ENCODE results near the gene EXT2.

EXT2 gene

DNA sequence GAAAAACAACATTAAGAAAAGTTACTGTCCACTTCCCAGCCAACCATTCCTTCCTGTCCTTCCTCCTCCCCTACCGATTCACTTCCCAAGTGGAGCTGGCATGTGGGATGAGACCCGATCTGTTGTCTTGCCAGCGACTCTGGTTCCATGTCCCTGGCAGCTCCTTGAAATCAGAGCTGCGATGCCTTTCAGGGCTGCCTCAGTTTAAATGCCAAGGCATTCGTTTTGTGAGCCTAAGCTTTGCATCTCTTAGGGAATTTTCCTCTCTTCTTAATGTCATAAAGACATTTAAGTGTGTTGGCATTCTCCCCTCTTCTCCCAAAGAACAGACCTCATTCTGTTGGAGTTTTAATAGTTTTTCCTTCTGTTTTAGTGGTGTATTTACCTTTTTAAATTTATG, 98.4 kb downstream of the EXT2 start:
- TF ChIP-seq, protein P1, sequence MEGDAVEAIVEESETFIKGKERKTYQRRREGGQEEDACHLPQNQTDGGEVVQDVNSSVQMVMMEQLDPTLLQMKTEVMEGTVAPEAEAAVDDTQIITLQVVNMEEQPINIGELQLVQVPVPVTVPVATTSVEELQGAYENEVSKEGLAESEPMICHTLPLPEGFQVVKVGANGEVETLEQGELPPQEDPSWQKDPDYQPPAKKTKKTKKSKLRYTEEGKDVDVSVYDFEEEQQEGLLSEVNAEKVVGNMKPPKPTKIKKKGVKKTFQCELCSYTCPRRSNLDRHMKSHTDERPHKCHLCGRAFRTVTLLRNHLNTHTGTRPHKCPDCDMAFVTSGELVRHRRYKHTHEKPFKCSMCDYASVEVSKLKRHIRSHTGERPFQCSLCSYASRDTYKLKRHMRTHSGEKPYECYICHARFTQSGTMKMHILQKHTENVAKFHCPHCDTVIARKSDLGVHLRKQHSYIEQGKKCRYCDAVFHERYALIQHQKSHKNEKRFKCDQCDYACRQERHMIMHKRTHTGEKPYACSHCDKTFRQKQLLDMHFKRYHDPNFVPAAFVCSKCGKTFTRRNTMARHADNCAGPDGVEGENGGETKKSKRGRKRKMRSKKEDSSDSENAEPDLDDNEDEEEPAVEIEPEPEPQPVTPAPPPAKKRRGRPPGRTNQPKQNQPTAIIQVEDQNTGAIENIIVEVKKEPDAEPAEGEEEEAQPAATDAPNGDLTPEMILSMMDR (IDR thresholded peaks at IDR 0.05; ENCODE audit: low read depth, low read length) = no peak
- no peak for TF ChIP-seq EZH2phosphoT487 (IDR thresholded peaks at IDR 0.05; ENCODE audit: low read depth)
- peaks cover 16% of the 10 kb centered on the region for H3K4me1 ChIP-seq (ENCODE audit: low read length)
- H3K4me2 ChIP-seq (ENCODE audit: low read length) = no peak overlapping the region
- H3K36me3 ChIP-seq (replicated peaks; ENCODE audit: low read depth, low read length) = peaks cover 23% of the 10 kb centered on the region
- peaks cover 5% of the 10 kb centered on the region; the same call in 1 of the 2 replicates for H3K9me3 ChIP-seq (ENCODE audit: insufficient read depth, low read length)
- H3K79me2 ChIP-seq (ENCODE audit: low read length) = no peaks in the 10 kb centered on the region
- no peak overlapping the region for H3K9ac ChIP-seq (ENCODE audit: low read length)
- H2AFZ ChIP-seq (ENCODE audit: low read depth, low read length) = no peak overlapping the region
- no peak overlapping the region for H3K4me3 ChIP-seq (ENCODE audit: low read length)
- no peaks in the 10 kb centered on the region for H3K27me3 ChIP-seq (ENCODE audit: low read depth, low read length)
- no peak overlapping the region for H3K27ac ChIP-seq (ENCODE audit: low read length)
- H4K20me1 ChIP-seq (ENCODE audit: insufficient read depth, low read length) = 0 out of 2 replicates have a peak, but pooled peaks cover 9% of the 10 kb centered on the region

DNA sequence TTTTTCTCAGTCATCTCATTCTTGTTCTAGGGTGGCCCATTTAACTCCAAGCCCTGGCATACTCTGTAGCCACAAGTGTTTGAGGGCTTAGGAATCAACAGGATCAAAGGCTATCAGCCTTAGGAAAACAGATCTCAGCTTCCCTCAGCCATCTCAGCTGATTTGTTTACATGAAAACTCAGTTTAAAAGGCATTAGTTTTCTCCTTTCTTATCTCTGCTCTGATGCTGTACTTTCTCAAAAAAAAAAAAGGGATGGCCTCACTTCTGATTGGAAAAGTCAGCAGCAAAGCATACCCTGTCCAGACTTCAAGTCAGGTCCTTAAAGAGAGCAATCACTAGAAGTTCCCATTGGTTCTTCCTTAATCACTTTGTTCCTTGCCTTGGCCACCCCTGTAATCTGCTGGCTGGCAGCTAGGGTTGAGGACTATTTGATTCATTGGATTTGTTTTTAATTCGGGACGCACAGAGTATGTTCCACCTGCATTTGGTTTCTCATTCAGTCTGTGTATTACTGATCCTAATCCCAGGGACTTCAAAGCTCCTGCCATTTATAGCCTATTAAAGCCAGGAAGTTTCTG, 102.8 kb downstream of the EXT2 start:
- no peaks in the 10 kb centered on the region for H3K9me3 ChIP-seq (ENCODE audit: insufficient read depth, low read length)
- H3K4me3 ChIP-seq (ENCODE audit: low read length) = no peak overlapping the region
- no peaks in the 10 kb centered on the region for H3K79me2 ChIP-seq (ENCODE audit: low read length)
- H3K27me3 ChIP-seq (ENCODE audit: low read depth, low read length) = no peaks in the 10 kb centered on the region
- H3K27ac ChIP-seq (ENCODE audit: low read length) = no peak overlapping the region
- H2AFZ ChIP-seq (ENCODE audit: low read depth, low read length) = no peak overlapping the region
- TF ChIP-seq, protein P1 (IDR thresholded peaks at IDR 0.05; ENCODE audit: low read depth, low read length) = no peak
- no peak for TF ChIP-seq EZH2phosphoT487 (IDR thresholded peaks at IDR 0.05; ENCODE audit: low read depth)
- H4K20me1 ChIP-seq (ENCODE audit: insufficient read depth, low read length) = 0 out of 2 replicates have a peak, but pooled peaks cover under 1% of the 10 kb centered on the region
- peaks cover 3% of the 10 kb centered on the region for H3K4me1 ChIP-seq (ENCODE audit: low read length)
- H3K36me3 ChIP-seq (replicated peaks; ENCODE audit: low read depth, low read length) = peaks cover 2% of the 10 kb centered on the region
- H3K9ac ChIP-seq (ENCODE audit: low read length) = no peak overlapping the region
- no peak overlapping the region for H3K4me2 ChIP-seq (ENCODE audit: low read length)

DNA sequence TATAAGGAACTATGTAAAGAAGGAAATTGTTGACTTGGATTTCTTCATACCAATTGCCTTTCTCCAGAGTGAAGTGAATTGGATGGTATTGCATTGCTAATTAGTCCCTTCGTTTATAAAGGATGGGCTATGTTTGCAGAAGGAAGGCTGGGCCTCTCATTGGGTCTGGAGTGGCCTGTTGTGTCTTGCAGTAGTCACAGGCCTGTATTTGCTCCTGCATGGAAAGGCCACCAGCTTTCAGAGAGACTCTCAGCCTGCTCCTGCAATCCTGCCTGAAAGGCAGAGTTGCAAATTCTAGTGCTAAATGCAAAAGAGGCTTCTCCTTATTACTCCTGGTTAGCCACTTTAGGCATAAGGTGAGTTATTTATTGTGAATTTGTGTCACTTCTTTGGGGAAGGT, 103.8 kb downstream of the EXT2 start:
- Histone ChIP-seq H3K27ac (ENCODE audit: low read length) (no peak overlapping the region), H3K4me3 (ENCODE audit: low read length) (no peak overlapping the region), H2AFZ (ENCODE audit: low read depth, low read length) (no peak overlapping the region)

DNA sequence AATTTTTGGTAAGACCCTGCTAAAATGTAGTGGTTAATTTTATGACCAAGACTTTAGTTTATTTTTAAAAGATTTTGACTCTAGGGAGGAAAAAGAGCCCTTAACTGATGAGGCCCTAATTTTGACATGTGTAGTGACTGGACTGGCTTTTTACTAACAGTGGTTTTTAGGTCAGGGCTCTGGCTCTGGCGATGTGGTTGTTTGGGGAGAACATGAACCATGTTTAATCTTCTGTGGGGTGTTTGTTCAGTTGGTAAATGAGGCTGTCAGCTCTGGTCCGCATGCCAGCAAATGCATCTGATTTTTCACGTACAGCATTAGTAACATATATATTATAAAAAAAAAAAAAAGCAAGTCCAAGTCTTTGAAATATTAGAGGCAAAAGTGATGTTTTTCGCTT, 104.3 kb downstream of the EXT2 start:
- no peaks in the 10 kb centered on the region for H3K4me1 ChIP-seq (ENCODE audit: low read length)
- H3K4me3 ChIP-seq (ENCODE audit: low read length) = no peak overlapping the region
- no peaks in the 10 kb centered on the region for H3K36me3 ChIP-seq (replicated peaks; ENCODE audit: low read depth, low read length)
- no peak overlapping the region for H3K27ac ChIP-seq (ENCODE audit: low read length)
- no peaks in the 10 kb centered on the region for H3K9me3 ChIP-seq (ENCODE audit: insufficient read depth, low read length)
- no peak overlapping the region for H3K4me2 ChIP-seq (ENCODE audit: low read length)
- no peaks in the 10 kb centered on the region for H3K79me2 ChIP-seq (ENCODE audit: low read length)
- H3K9ac ChIP-seq (ENCODE audit: low read length) = no peak overlapping the region
- TF ChIP-seq, protein P1 (IDR thresholded peaks at IDR 0.05; ENCODE audit: low read depth, low read length) = no peak
- no peak for TF ChIP-seq EZH2phosphoT487 (IDR thresholded peaks at IDR 0.05; ENCODE audit: low read depth)
- H4K20me1 ChIP-seq (ENCODE audit: insufficient read depth, low read length) = no peaks in the 10 kb centered on the region
- no peaks in the 10 kb centered on the region for H3K27me3 ChIP-seq (ENCODE audit: low read depth, low read length)
- no peak overlapping the region for H2AFZ ChIP-seq (ENCODE audit: low read depth, low read length)

More for the DNA sequence above, 103.8 kb downstream of the EXT2 start:
- Histone ChIP-seq H3K4me2 (ENCODE audit: low read length) (no peak overlapping the region), H3K9ac (ENCODE audit: low read length) (no peak overlapping the region), H3K27me3 (ENCODE audit: low read depth, low read length) (no peaks in the 10 kb centered on the region), H3K9me3 (ENCODE audit: insufficient read depth, low read length) (no peaks in the 10 kb centered on the region), H3K36me3 (replicated peaks; ENCODE audit: low read depth, low read length) (no peaks in the 10 kb centered on the region), H3K79me2 (ENCODE audit: low read length) (no peaks in the 10 kb centered on the region), H4K20me1 (ENCODE audit: insufficient read depth, low read length) (no peaks in the 10 kb centered on the region), H3K4me1 (ENCODE audit: low read length) (no peaks in the 10 kb centered on the region)
- no peak for TF ChIP-seq EZH2phosphoT487 (IDR thresholded peaks at IDR 0.05; ENCODE audit: low read depth)
- TF ChIP-seq, protein P1 (IDR thresholded peaks at IDR 0.05; ENCODE audit: low read depth, low read length) = no peak

Measured in OCI-LY3 (cell line).